GM19455 (cell line): Measurements from ENCODE around the gene PDE11A.
"Not testable (repeated sequence)": the region's sequence is repeated elsewhere in the genome, so short reads cannot be mapped to it uniquely, and the experiment has no call there.

Source experiments
- ATAC-seq: cut with Tn5 transposase; IDR thresholded peaks from one replicate; pipeline ENCODE4 v1.9.1; 2021; ENCODE audit not compliant: unreplicated experiment

Gene PDE11A

DNA sequence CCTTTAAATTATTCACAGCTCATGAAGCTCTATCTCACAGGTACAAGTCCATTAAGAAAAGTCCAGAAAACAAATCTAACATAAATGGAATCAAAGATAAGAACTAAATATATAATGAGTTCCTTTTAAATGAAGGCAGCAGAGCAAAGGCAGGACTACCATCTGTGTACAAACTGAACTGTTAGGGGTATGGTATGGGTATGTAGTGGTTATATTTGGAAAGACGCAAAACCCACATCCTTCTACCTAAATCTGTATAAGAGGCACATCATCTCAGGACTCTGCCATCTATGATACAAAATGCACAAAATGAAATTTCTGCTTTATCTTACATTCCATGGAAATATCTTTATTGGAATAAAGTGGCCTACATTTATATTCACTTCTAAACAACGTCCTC, 59.9 kb downstream of the PDE11A start:
- no peak for ATAC-seq

DNA sequence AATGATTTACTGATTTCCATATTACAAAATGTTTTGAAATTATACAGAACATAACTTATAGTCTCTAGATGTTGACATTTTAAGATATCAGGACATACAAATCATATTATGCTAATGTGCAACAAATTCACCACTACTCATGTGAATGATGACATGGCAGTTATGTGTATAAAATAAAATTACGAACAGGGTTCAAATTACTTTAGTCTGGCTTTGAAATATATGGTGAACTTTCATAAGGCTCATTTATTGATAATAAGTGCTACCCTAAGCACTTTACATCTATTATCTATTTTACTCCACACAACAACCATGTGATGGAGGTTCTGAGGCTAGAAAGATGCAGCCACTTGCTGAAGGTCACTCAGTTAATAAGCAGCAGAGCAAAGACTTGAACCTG, 62.8 kb downstream of the PDE11A start:
- ATAC-seq: no peak

DNA sequence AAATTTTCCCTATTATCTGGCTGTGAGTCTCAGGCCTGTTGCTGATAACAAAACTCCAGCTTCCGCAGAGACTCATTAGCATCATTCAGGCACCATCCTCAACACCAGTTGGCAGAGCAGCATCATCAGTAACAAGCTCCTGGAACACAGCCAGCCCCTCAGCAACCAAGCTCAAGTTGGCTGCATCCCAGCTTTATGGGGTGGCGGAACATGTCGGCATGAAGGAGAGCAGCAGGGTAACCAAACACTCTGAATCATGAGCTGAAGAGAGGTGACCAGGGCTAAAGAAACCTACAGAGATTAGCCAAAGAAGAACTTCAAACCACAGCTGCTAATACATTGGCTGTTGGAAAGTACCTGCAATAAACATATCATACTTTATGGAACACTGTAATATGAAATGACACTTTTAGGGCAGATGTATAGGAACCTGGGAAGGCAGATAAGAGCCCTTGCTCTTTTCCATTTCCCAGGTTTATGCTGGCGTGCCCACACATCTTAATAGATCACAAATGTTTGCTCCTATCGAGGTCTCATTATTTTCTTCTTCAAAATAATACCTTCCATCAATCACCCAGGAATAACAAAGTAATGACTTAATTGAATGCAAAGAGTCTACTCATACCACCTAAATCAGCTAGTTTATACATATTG, 63.8 kb downstream of the PDE11A start:
- ATAC-seq: no peak

DNA sequence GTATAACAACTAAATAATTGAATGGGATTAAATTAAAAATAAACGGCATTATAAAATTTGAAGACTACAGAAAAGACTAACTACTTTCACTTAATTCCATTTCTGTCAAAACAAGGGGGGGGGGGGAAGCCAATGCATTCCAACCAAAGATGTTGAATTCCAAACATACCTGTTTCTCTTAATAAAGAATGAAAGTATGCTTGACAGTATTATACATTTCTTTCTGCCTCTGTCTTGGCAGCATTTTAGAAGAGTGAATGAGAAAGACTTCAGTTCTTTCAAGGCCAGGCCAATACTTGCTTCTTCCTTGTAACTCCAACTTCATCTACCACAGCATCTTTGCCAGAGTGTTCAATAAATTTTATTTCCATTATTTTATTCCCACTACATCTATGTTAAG, 65.9 kb downstream of the PDE11A start:
- no peak for ATAC-seq

DNA sequence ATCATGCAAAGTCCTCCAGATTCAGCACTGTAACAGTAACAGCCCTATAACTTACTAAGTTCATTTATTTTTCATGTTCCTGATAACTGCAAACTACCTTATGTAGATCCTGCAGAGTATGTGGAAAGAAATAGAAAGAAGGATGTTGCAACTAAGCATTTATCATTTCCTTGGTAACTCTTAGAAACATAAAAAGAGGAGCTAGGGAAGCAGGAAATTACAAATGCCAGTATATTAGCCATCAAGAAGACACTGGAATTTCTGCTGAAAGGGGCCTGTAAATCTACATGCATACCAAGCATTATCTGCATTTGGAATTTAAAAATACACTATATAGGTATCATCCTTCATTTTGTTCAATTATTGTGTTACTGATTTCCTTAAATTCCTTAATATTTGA, 66.8 kb downstream of the PDE11A start:
- no peak for ATAC-seq

DNA sequence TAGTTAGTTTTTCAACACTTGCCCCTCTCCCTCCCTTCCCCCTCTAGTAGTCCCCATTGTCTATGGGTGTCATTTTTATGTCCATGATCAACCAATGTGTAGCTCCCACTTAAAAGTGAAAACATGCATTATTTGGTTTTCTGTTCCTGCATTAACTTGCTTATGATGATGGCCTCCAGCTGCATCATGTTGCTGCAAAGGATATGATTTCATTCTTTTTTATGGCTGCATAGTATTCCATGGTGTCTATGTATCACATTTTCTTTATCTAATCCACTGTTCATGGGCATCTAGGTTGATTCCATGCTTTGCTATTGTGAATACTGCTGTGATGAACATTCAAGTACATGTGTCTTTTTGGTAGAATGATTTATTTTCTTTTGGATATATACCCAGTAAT, 70.5 kb downstream of the PDE11A start:
- no peak for ATAC-seq

DNA sequence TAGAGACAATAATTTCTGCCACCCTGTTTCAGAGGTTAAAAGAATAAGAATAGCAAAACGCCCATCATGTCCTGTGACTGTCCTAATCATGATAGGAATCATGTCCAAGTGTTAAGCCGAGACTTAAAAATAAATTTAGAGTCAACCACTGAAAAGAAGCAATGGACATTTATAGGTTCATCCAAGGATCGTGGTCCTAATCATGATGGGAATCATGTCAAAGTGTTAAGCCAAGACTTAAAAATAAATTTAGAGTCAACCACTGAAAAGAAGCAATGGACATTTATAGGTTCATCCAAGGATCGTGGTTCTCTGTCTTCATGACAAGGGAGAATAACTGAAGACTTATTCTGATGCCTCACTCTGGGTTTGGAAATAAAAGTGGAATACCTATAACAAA, 73.6 kb downstream of the PDE11A start:
- ATAC-seq: no peak

DNA sequence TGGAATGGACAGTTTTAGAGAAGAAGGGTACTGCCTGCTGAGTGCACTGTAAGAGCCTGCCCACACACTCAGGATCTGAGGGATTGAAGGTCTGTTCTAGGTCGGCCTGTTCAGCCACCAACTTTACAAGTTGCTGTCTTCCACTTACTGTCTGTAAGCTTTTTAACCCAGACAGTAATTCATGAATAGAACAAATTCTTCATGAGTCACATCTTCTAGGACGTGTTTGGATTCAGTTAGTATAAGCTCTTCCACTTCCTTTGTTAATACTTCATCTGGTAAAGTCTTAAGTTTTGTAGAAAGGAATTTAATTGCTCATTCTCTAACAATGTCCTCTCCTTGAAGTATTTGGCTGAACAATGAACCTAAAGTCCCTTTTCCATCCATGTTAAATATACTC, 74.6 kb downstream of the PDE11A start:
- ATAC-seq: no peak

DNA sequence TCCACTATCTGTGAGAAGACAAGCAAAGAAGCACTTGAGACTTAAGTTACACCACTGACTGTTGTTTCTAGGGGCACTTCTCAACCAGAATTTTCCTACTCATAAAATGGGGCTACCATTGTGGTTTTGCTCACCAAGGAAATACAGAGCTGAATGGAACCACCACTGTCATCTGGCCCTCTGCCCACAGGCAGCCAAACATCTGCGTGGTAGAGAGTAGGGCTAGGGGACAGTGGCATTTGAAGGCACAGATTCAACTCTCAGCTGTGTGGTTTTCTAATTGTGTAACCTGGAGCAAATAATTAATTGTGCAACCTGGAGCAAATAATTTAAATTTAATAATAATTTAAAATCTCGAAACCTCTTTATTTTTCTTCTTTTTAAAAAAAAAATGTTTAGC, 79.6 kb downstream of the PDE11A start:
- no peak for ATAC-seq

DNA sequence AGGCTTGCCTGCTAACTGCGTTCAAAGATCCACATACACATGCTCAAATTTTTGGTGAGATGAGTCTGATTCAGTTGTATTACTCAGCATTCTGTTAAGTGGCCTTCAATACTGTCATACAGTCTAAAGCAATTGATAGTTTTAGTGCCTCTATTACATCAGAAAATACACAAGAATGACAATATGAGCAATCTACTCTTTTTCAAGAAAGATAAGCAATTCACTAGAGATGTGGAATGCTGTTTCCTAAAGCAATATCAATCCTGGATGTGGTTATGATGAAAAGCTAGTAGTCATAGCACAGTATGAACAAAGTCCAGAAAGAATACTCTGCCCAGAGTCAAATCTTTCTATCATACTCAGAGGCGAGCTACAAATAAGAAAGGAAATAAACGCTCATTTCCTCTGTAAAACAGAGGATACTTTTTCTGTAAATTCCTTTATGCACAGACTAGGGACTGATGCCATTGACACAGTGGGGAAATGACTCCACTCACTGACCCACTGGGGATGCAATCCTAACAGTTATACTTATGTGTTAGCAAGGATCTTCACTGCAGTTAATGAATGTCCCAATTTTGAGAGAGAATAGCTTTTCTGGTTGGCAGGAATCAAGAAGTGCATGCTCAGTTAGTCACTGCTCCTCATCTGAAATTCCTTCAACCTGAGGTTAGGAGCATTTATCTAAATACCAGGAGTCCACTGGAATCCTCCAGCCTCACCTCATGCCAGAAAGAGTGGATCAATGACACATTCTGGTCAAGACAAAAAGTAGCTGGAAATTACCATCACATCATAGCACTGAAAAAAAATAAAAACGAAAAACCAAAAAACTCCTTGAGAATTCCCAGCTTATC, 83.3 kb downstream of the PDE11A start:
- ATAC-seq: no peak

DNA sequence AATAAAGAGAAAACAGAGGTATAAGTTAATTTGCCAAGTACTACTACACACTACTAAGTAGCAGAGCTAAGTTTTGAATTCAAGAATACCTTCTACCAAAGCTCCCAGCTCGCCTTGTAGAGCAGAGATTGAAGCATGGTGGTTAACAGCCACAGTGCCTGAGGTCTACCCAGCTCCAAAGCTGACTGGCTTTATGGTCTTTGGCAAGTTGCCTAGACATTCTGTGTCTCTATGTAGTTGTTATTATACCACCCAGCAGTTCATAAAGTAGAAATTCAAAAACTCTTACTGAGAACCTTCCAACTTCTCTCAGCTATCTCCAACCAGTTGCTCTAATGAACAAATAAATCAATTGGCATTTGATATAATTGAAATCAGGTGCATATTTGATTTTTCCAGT, 87.8 kb downstream of the PDE11A start:
- no peak for ATAC-seq

DNA sequence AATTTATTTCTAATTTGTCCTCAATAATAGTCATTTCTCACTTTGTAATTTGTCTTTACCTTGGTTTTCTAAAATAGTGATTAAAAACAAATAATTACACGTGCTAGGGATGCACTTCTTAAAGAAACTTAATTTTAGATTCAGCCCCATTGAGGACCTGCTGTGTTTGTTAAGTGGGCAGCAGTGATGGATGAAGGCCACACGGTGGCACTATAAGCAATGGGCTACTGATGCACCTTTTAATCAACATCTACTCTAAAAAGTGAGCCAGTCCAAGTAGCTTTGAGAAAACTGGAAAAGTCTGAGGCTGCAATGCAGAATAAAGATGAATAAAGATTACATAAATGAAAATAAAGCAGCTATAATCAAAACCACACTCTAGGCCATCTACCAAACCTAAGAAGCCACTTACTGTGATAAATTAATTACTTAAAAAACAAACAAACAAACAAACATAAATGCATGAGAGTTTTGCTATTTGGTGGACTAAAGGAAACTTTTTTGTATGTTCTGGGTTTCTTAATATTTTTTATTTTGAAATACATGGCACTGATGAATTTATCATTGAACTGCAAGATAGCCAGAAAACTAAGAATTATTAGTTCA, 89.3 kb downstream of the PDE11A start:
- peak; percentile 90 for ATAC-seq

DNA sequence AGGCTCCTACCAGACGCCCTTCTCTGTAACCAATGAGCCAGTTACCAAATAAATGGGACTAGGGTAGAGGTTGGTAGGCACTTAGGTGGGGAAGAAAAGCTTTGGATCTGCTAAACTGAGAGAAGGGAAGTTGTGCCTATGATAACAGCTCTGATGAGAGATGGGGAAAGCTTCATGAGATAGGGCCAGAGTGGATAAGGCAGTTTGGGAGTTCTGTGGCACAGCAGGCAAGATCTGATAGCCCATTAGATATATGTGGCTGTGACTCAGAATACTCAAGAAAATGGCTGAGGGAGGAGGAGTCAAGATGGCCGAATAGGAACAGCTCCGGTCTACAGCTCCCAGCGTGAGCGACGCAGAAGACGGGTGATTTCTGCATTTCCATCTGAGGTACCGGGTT, 99.8 kb downstream of the PDE11A start:
- no peak for ATAC-seq

DNA sequence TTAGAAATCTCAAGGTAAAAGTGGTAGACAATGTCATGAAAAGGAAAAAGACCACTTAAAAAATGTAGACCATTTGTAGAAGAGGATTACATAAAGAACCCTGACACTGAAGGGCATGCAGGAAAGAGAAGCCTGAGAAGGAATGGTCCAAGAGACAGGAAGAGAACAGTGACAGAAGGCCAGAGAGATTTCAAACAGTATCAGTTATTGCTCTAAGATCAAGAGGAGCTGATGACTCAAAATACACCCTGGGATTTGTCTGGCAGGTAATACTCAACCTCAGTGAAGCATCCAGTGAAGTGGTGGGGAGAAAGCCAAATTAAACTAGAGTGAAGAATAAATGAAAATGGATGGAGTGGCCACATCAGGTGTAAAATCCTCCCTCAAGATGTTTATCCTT, 100.5 kb downstream of the PDE11A start:
- no peak for ATAC-seq

DNA sequence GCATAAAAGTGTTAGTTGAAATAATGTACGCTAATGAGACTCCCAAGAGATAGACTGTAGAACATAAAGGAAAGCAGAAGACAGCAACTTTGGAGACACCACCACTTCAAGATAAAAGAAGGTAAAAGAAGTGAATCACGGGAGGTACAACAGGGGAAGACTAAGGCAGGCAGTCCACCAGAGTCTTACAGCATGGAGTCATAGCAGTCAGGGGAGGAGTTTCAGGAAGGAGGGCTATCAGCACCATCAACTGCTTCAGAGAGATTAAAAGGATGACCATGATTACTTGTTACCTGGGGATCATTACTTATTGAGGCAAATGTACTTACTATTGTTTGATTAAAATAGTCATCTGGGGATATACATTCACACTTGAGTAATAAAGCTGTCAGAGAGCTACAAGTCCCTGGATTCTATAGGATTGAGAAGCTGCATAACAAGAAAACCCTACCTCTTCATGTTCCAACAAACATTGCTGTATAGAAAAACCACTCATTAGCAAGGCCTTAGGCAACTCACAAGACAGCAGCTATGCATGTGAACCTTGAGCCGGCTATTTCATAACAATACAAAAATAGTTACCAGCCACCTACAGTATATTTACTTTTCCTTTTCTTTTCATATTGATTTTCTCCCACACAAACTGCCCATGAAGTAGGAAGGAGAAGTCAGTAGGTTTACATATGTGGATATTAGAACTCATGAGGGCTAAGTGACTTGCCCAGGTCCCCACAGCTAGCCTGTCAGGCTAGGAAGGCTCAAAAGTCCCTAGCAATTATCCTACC, 101.7 kb downstream of the PDE11A start:
- ATAC-seq: no peak

DNA sequence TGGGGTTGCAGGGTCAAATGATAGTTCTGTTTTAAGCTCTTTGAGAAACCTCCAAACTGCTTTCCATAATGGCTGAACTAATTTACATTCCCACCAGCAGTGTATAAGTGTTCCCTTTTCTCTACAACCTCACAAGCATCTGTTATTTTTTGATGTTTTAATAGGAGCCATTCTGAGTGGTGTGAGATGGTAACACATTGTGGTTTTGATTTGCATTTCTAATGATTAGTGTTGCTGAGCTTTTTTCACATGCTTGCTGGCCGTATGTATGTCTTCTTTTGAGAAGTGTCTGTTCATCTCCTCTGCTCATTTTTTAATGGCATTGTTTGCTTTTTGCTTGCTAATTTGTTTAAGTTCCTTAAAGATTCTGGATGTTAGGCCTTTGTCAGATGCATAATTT, 107.7 kb downstream of the PDE11A start:
- no peak for ATAC-seq

DNA sequence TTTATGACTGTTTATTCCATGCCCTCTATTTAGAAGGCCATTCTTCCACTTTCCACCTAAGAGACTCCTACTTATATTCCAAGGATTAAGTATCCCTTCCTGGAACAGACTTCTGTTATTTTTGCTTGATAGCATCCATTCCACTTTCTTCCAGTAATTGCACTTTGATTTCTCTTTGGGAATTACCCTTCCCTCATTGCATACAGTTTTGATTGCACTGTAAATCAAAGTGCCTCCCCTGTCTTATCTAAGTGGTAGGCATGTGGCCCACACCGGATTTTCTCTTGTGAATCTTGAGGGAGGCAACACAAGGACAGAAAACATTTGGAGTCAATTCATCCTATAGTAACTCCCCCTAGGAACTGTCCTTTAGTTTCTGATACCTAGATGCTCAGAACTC, 120.4 kb downstream of the PDE11A start:
- no peak for ATAC-seq

DNA sequence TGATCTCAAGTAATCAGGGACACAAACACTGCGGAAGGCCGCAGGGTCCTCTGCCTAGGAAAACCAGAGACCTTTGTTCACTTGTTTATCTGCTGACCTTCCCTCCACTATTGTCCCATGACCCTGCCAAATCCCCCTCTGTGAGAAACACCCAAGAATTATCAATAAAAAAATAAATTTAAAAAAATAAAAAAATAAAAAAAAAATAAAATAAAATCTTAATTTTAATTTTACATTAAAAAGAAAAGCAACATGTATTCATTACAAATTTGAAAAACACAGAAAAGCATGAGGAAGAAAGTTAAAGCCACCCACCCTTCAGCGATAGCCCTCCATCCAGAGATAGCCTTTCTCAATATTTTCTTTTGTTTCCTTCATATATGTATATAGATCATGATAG, 125.0 kb downstream of the PDE11A start:
- ATAC-seq: not testable (repeated sequence)

DNA sequence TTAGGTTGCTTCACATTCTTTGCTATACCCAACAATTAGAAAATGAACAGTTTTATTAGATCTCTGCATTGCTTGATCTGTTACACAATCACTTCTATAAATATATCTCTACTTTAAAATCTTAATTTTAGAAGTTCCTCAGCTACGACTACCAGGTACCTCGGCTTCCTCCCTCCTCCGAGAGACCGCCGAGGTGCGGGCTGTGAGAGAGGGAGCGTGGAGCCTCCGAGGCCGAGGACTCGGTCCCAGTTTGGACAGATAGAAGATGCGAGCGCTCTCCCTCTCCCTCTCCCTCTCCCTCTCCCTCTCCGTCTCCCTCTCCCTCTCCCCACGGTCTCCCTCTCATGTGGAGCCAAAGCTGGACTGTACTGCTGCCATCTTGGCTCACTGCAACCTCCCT, 128.0 kb downstream of the PDE11A start:
- ATAC-seq: not testable (repeated sequence)

DNA sequence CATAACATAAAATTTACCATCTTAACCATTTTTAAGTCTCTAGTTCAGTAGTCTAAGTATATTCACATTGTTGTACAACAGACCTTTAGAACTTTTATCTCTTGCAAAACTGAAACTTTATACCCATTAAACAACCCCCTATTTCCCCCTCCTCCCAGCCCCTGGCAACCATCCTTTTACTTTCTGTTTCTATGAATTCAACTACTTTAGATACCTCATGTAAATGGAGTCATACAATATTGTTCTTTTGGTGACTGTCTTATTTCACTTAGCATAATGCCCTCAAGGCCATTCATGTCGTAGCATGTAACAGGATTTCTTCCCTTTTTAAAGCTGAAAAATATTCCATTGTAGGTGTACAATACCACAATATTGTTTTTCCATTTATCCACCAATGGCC, 129.8 kb downstream of the PDE11A start:
- ATAC-seq: no peak

DNA sequence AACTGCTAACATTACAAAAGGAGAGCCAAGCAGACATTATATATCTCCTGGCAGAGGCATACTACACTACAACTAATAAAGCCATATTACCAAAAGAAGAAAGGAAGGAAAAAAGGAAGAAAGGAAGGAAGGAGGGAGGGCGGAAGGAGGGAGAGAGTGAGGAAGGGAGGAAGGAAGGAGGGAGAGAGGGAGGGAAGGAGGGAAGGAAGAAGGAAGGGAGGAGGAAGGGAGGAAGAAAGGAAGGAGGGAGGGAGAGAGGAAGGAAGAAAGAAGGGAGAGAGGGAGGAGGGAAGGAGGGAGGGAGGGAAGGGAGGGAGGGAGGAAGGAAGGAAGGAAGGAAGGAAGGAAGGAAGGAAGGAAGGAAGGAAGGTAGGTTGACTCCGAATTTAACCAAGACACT, 133.4 kb downstream of the PDE11A start:
- no peak for ATAC-seq

DNA sequence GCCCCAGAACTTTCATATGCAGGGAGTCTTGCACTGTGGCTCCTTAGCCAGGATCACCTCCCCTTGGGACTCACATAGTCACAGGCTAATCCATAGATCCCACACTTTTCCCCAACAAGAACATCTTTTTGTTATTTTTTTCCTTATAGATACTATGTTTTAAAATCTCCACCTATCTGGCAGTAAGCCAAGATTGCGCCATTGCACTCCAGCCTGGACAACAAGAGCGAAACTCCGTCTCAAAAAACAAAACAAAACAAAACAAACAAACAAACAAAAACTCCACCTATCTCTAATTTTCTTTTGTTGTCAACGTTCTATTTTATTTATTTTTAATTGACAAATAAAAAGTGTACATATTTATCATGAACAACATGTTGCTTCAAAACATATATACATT, 141.7 kb downstream of the PDE11A start:
- no peak for ATAC-seq
